RPMI8226 (cell line): ENCODE results near the gene DCDC2.
"Not testable (repeated sequence)": the region's sequence is repeated elsewhere in the genome, so short reads cannot be mapped to it uniquely, and the experiment has no call there.

Source experiments
- DNase-seq: peaks from one replicate; pipeline ENCODE4 v3.0.0-alpha.2; 2015

The DCDC2 gene

GRCh38 chr6:24255676-24256075, 102.2 kb downstream of the DCDC2 start:
- DNase-seq = no peak

GRCh38 chr6:24253360-24253759, 104.5 kb downstream of the DCDC2 start:
- no peak for DNase-seq

- no peak for DNase-seq
Measured at GRCh38 chr6:24252280-24252679, 105.6 kb downstream of the DCDC2 start.

- no peak for DNase-seq
Measured at GRCh38 chr6:24251339-24251738, 106.5 kb downstream of the DCDC2 start.

- DNase-seq = no peak
Measured at GRCh38 chr6:24249926-24250325, 107.9 kb downstream of the DCDC2 start.

GRCh38 chr6:24245275-24245674, 112.6 kb downstream of the DCDC2 start:
- DNase-seq = no peak

GRCh38 chr6:24242924-24243323, 114.9 kb downstream of the DCDC2 start:
- no peak for DNase-seq

- not testable (repeated sequence) for DNase-seq
Measured at GRCh38 chr6:24241779-24242178, 116.1 kb downstream of the DCDC2 start.

GRCh38 chr6:24240943-24241342, 116.9 kb downstream of the DCDC2 start:
- no peak for DNase-seq

GRCh38 chr6:24240380-24240928, 117.4 kb downstream of the DCDC2 start:
- DNase-seq = no peak

- DNase-seq = no peak
Measured at GRCh38 chr6:24238700-24239099, 119.2 kb downstream of the DCDC2 start.

- not testable (repeated sequence) for DNase-seq
Measured at GRCh38 chr6:24236779-24237178, 121.1 kb downstream of the DCDC2 start.

- DNase-seq = no peak
Measured at GRCh38 chr6:24233813-24234442, 123.9 kb downstream of the DCDC2 start.

GRCh38 chr6:24231438-24231977, 126.4 kb downstream of the DCDC2 start:
- DNase-seq = no peak

- no peak for DNase-seq
Measured at GRCh38 chr6:24229696-24230405, 128.0 kb downstream of the DCDC2 start.

GRCh38 chr6:24228681-24229255, 129.1 kb downstream of the DCDC2 start:
- DNase-seq = no peak

GRCh38 chr6:24228123-24228522, 129.7 kb downstream of the DCDC2 start:
- DNase-seq = no peak

GRCh38 chr6:24227556-24227955, 130.3 kb downstream of the DCDC2 start:
- DNase-seq = no peak

- DNase-seq = no peak
Measured at GRCh38 chr6:24226541-24226940, 131.3 kb downstream of the DCDC2 start.

- DNase-seq = no peak
Measured at GRCh38 chr6:24225838-24226237, 132.0 kb downstream of the DCDC2 start.

GRCh38 chr6:24223115-24223919, 134.5 kb downstream of the DCDC2 start:
- DNase-seq = no peak

GRCh38 chr6:24219670-24220069, 138.2 kb downstream of the DCDC2 start:
- no peak for DNase-seq

- no peak for DNase-seq
Measured at GRCh38 chr6:24214984-24215383, 142.9 kb downstream of the DCDC2 start.
